ENCODE results near the gene MSRB1. TPM values are rescaled to one million over a fixed set of nuclear protein-coding genes. Genes with fewer than 3 reads are reported as not detected.

The MSRB1 gene
- total and polyA plus RNA-seq, 9 of the 15 experiments (the other 6 are each of a cell fraction or from before 2014, with no cell fraction given), result 5.4 to 33.7 (median 25.7) TPM

- ATAC-seq, result no peak
- Histone ChIP-seq H3K36me3 (ENCODE audit: control insufficient read depth, insufficient read depth, low read length) (peaks cover 50% of the 10 kb centered on the region; the same call in 2 of the 3 replicates), H3K9me1 (ENCODE audit: control insufficient read depth, insufficient read depth, low read length) (no peaks in the 10 kb centered on the region), H3K79me2 (ENCODE audit: control insufficient read depth, insufficient read depth, low read length) (peaks cover 1% of the 10 kb centered on the region; the same call in 1 of the 3 replicates), H3K27ac (ENCODE audit: extremely low read depth, low read depth, low read length) (no peak overlapping the region), H3K4me2 (ENCODE audit: insufficient read depth, low read length) (no peak overlapping the region), H3K27me3 (ENCODE audit: control insufficient read depth in 2 of 2, insufficient read depth in 2 of 2, low read length in 2 of 2) (no peaks in the 10 kb centered on the region), H2AFZ (ENCODE audit: low read depth, low read length) (no peak overlapping the region), H3K9ac (ENCODE audit: insufficient read depth in 1 of 2, low read depth in 2 of 2, low read length in 2 of 2) (no peak overlapping the region), H3K4me3 (no peak overlapping the region), H3K9me3 (replicated peaks; ENCODE audit: control insufficient read depth, insufficient read depth, low read depth, low read length) (no peaks in the 10 kb centered on the region), H3K4me1 (replicated peaks in 1 of 2; ENCODE audit: control insufficient read depth in 2 of 2, insufficient read depth in 2 of 2, low read length in 2 of 2) (peaks cover 0 to 84% of the 10 kb centered on the region in 2 experiments; a peak in 2 of 5 replicates), H4K20me1 (replicated peaks; ENCODE audit: control insufficient read depth, insufficient read depth, low read length) (no peaks in the 10 kb centered on the region)
- DNase-seq (ENCODE audit: extremely low read depth in 1 of 4, low spot score in 3 of 4), result peak in 2 of 4 experiments; percentile 17 to 44
- BruUV-seq (replicated peaks), result no TSS peak
- TF ChIP-seq, protein P1, sequence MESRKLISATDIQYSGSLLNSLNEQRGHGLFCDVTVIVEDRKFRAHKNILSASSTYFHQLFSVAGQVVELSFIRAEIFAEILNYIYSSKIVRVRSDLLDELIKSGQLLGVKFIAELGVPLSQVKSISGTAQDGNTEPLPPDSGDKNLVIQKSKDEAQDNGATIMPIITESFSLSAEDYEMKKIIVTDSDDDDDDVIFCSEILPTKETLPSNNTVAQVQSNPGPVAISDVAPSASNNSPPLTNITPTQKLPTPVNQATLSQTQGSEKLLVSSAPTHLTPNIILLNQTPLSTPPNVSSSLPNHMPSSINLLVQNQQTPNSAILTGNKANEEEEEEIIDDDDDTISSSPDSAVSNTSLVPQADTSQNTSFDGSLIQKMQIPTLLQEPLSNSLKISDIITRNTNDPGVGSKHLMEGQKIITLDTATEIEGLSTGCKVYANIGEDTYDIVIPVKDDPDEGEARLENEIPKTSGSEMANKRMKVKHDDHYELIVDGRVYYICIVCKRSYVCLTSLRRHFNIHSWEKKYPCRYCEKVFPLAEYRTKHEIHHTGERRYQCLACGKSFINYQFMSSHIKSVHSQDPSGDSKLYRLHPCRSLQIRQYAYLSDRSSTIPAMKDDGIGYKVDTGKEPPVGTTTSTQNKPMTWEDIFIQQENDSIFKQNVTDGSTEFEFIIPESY (CRISPR knock-in tag; IDR thresholded peaks at IDR 0.05), result peak; percentile 86
- TF ChIP-seq SNIP1 (IDR thresholded peaks at IDR 0.05; ENCODE audit: low read depth) (no peak), POLR2G (IDR thresholded peaks at IDR 0.05; ENCODE audit: low read depth, low read length) (peak; percentile 2; the same call in 1 of the 2 replicates), RBFOX2 (IDR thresholded peaks at IDR 0.05; ENCODE audit: low read depth, low read length) (peak; percentile 45; the same call in 1 of the 2 replicates), ZNF239 (CRISPR knock-in tag; IDR thresholded peaks at IDR 0.05) (no peak), FIP1L1 (IDR thresholded peaks at IDR 0.05; ENCODE audit: low read depth, low read length, poor library complexity, severe bottlenecking) (peak; percentile 26), HMGN3 (IDR thresholded peaks at IDR 0.05; ENCODE audit: borderline replicate concordance, extremely low read depth, insufficient read length, low read depth, low read length) (peak; percentile 21), RBM22 (IDR thresholded peaks at IDR 0.05; ENCODE audit: low read depth, low read length, poor library complexity, severe bottlenecking) (peak; percentile 21)
- WGBS (ENCODE audit: insufficient coverage, low coverage, missing lambda C conversion rate), result 96% methylated on average over 41 of the region's 70 CpGs
- intact Hi-C loops (cut with micrococcal nuclease), result no loop called here
- no peak for FAIRE-seq
- in situ Hi-C loops (cut with MboI), result no loop called here
- ChIA-PET POLR2A (interaction anchor here (0.6 to 10.2 kb wide), 3 partner anchors 7 to 36 kb away, joined by 3 to 103 read pairs (median 4); partner anchors contain the start of genes RNF151, RPS2 and TBL3), CTCF (ENCODE audit: low intra/inter-chr PET ratio) (no interaction called here)
Measured at GRCh38 chr16:1979271-1980029, 36.5 kb upstream of the MSRB1 start.
